DND-41 (cell line): ENCODE results near the gene NAA30.

Experiments used
- ATAC-seq: fragments of 200-7000 bp; cut with Tn5 transposase; 3 replicates; pipeline ENCODE4 v1.9.1; 2021; ENCODE audit warnings: low read depth; ENCODE audit not compliant: insufficient read depth
- DNase-seq: peaks from one replicate; pipeline ENCODE4 v3.0.0-alpha.2; 2020
- H2AFZ ChIP-seq: 2 replicates; pipeline ENCODE4 v1.6.0; 2012; ENCODE audit warnings: low read depth, low read length
- H3K27ac ChIP-seq: 2 replicates; pipeline ENCODE4 v1.5.1; 2012; ENCODE audit warnings: low read length, inconsistent platforms
- H3K27me3 ChIP-seq: fragments of 200-600 bp; sonication (generic); 2 replicates; pipeline ENCODE4 v1.6.0; 2012; ENCODE audit warnings: low read length, mild to moderate bottlenecking, inconsistent platforms; ENCODE audit not compliant: insufficient read depth, poor library complexity
- H3K36me3 ChIP-seq: 2 replicates; pipeline ENCODE4 v1.5.1; 2012; ENCODE audit warnings: low read length, inconsistent platforms; ENCODE audit not compliant: insufficient read depth
- H3K4me1 ChIP-seq: 2 replicates; pipeline ENCODE4 v1.5.1; 2012; ENCODE audit warnings: mild to moderate bottlenecking, low read length; ENCODE audit not compliant: insufficient read depth
- H3K4me2 ChIP-seq: 2 replicates; pipeline ENCODE4 v1.6.0; 2012; ENCODE audit warnings: mild to moderate bottlenecking, moderate library complexity, low read length, inconsistent platforms; ENCODE audit not compliant: insufficient read depth
- H3K4me3 ChIP-seq, 2 experiments: fragments of 200-600 bp in 1 of 2; shearing (Covaris generic) in 1 of 2; 2 replicates each; pipeline ENCODE4 v1.5.1; 2012 to 2016; ENCODE audit warnings: inconsistent platforms in 2 of 2, low read length in 2 of 2, mild to moderate bottlenecking in 2 of 2, low read depth in 1 of 2, moderate library complexity in 1 of 2
- H3K79me2 ChIP-seq: 2 replicates; pipeline ENCODE4 v1.6.0; 2012; ENCODE audit warnings: low read length, inconsistent platforms; ENCODE audit not compliant: insufficient read depth
- H3K9ac ChIP-seq: 2 replicates; pipeline ENCODE4 v1.6.0; 2012; ENCODE audit warnings: low read depth, mild to moderate bottlenecking, inconsistent platforms, low read length, moderate library complexity
- H3K9me3 ChIP-seq: 2 replicates; pipeline ENCODE4 v1.5.1; 2012; ENCODE audit warnings: low read length, moderate library complexity, mild to moderate bottlenecking, inconsistent platforms; ENCODE audit not compliant: insufficient read depth, severe bottlenecking
- H4K20me1 ChIP-seq: 2 replicates; pipeline ENCODE4 v1.6.0; 2012; ENCODE audit warnings: low read length; ENCODE audit not compliant: insufficient read depth
- CTCF ChIP-seq: IDR thresholded peaks from 2 replicates; pipeline ENCODE4 v1.5.1; 2012; ENCODE audit warnings: borderline replicate concordance, low read length, moderate library complexity, mild to moderate bottlenecking; ENCODE audit not compliant: poor library complexity, severe bottlenecking; ENCODE audit errors: extremely low read depth
- EZH2 ChIP-seq: IDR thresholded peaks from 3 replicates; pipeline ENCODE4 v1.6.1; 2012; ENCODE audit warnings: borderline replicate concordance, low read depth, mild to moderate bottlenecking, moderate library complexity, low read length, inconsistent platforms; ENCODE audit not compliant: severe bottlenecking

The NAA30 gene

GRCh38 chr14:57380935-57381334, 9.5 kb upstream of the NAA30 start:
- no peaks in the 10 kb centered on the region for H3K9me3 ChIP-seq
- TF ChIP-seq EZH2 (no peak), CTCF (no peak)
- H3K36me3 ChIP-seq: no peaks in the 10 kb centered on the region
- H2AFZ ChIP-seq: no peak overlapping the region
- no peaks in the 10 kb centered on the region for H3K4me1 ChIP-seq
- peaks cover 4% of the 10 kb centered on the region for H3K27me3 ChIP-seq
- DNase-seq (no peak), ATAC-seq (no peak)
- H3K4me2 ChIP-seq: no peak overlapping the region
- H3K9ac ChIP-seq: no peak overlapping the region
- no peak overlapping the region for H3K27ac ChIP-seq
- H3K4me3 ChIP-seq: no peak overlapping the region
- no peaks in the 10 kb centered on the region for H3K79me2 ChIP-seq
- no peaks in the 10 kb centered on the region for H4K20me1 ChIP-seq

- H3K36me3 ChIP-seq: no peaks in the 10 kb centered on the region
- H4K20me1 ChIP-seq: no peaks in the 10 kb centered on the region
- H3K9me3 ChIP-seq: no peaks in the 10 kb centered on the region
- no peak overlapping the region for H3K9ac ChIP-seq
- no peaks in the 10 kb centered on the region for H3K4me1 ChIP-seq
- no peak overlapping the region for H3K27ac ChIP-seq
- H3K79me2 ChIP-seq: no peaks in the 10 kb centered on the region
- ATAC-seq (no peak), DNase-seq (no peak)
- H3K27me3 ChIP-seq: peaks cover 4% of the 10 kb centered on the region
- H3K4me2 ChIP-seq: no peak overlapping the region
- TF ChIP-seq CTCF (no peak), EZH2 (no peak)
- no peak overlapping the region for H2AFZ ChIP-seq
- H3K4me3 ChIP-seq: no peak overlapping the region
These were observed 8.1 kb upstream of the NAA30 start for GRCh38 chr14:57382283-57382682.

GRCh38 chr14:57383125-57383745, 7.2 kb upstream of the NAA30 start:
- Histone ChIP-seq H3K4me1 (no peaks in the 10 kb centered on the region), H3K27ac (no peak overlapping the region), H3K27me3 (peaks cover 4% of the 10 kb centered on the region), H3K4me2 (no peak overlapping the region), H3K9me3 (no peaks in the 10 kb centered on the region), H3K4me3 (no peak overlapping the region), H3K36me3 (no peaks in the 10 kb centered on the region), H4K20me1 (no peaks in the 10 kb centered on the region), H3K79me2 (no peaks in the 10 kb centered on the region), H2AFZ (no peak overlapping the region), H3K9ac (no peak overlapping the region)
- DNase-seq (no peak), ATAC-seq (no peak)
- TF ChIP-seq EZH2: no peak
- TF ChIP-seq CTCF: no peak

- H3K4me1 ChIP-seq: peaks cover 30% of the 10 kb centered on the region
- H3K4me2 ChIP-seq: no peak overlapping the region
- TF ChIP-seq EZH2 (no peak), CTCF (no peak)
- H2AFZ ChIP-seq: no peak overlapping the region
- H3K27me3 ChIP-seq: no peaks in the 10 kb centered on the region
- H3K36me3 ChIP-seq: peaks cover 12% of the 10 kb centered on the region
- H3K27ac ChIP-seq: no peak overlapping the region
- no peak overlapping the region for H3K4me3 ChIP-seq
- H4K20me1 ChIP-seq: peaks cover 9% of the 10 kb centered on the region; the same call in 1 of the 2 replicates
- peaks cover 24% of the 10 kb centered on the region for H3K79me2 ChIP-seq
- H3K9me3 ChIP-seq: no peaks in the 10 kb centered on the region
- DNase-seq (no peak), ATAC-seq (no peak)
- H3K9ac ChIP-seq: no peak overlapping the region
These were observed 2.3 kb upstream of the NAA30 start for GRCh38 chr14:57388067-57388466.
